ENCODE results near the gene NACC2.

- TF ChIP-seq EZH2 (IDR thresholded peaks at IDR 0.05) (no peak), CTCF (IDR thresholded peaks at IDR 0.05) (no peak)
Measured at GRCh38 chr9:135960411-135961276, 134.4 kb downstream of the NACC2 start.

Measured in neural progenitor cell (in vitro differentiated cells).